CD14-positive monocyte (primary cell): Measurements from ENCODE around the gene SCAPER. TPM values are rescaled to one million over a fixed set of nuclear protein-coding genes. Genes with fewer than 3 reads are reported as not detected.

ENCODE experiments used
- DNase-seq, 3 donors: peaks; one replicate each; pipeline ENCODE4 v3.0.0-alpha.2; 2011 to 2022
- H2AFZ ChIP-seq: 2 replicates; pipeline ENCODE4 v1.6.0; 2012; ENCODE audit warnings: mild to moderate bottlenecking, low read depth, low read length, inconsistent platforms; ENCODE audit not compliant: insufficient read depth, poor library complexity, severe bottlenecking
- H3K27ac ChIP-seq, 2 donors: 1 replicate in 1 of 2; 2 replicates in 1 of 2; pipeline ENCODE4 v1.5.1; 2012 to 2013; ENCODE audit warnings: low read length in 2 of 2, control low read depth in 1 of 2, inconsistent platforms in 1 of 2, low read depth in 1 of 2, mild to moderate bottlenecking in 1 of 2
- H3K27me3 ChIP-seq, 2 donors: one replicate each; pipeline versions ENCODE4 v1.6.0 to v1.6.1; 2011 to 2013; ENCODE audit warnings: low read length in 2 of 2; ENCODE audit not compliant: control insufficient read depth in 2 of 2, insufficient read depth in 2 of 2
- H3K36me3 ChIP-seq, 2 donors: replicated peaks in 1 of 2; 1 replicate in 1 of 2; 2 replicates in 1 of 2; pipeline versions ENCODE4 v1.5.1 to v1.6.1; 2012 to 2013; ENCODE audit warnings: low read length in 2 of 2, control low read depth in 1 of 2, inconsistent platforms in 1 of 2, mild to moderate bottlenecking in 1 of 2; ENCODE audit not compliant: insufficient read depth in 2 of 2, control insufficient read depth in 1 of 2
- H3K4me1 ChIP-seq, 2 donors: 1 replicate in 1 of 2; 2 replicates in 1 of 2; pipeline versions ENCODE4 v1.5.1 to v1.6.1; 2012 to 2013; ENCODE audit warnings: low read length in 2 of 2, control low read depth in 1 of 2, inconsistent platforms in 1 of 2, mild to moderate bottlenecking in 1 of 2, moderate library complexity in 1 of 2; ENCODE audit not compliant: insufficient read depth in 2 of 2, control insufficient read depth in 1 of 2
- H3K4me2 ChIP-seq: replicated peaks from 2 replicates; pipeline ENCODE3; 2012; ENCODE audit warnings: low read length, moderate library complexity, mild to moderate bottlenecking; ENCODE audit not compliant: poor library complexity, severe bottlenecking; ENCODE audit errors: extremely low read depth
- H3K4me3 ChIP-seq, 3 experiments: fragments of 200-600 bp in 1 of 3; sonication (generic) in 1 of 3; replicated peaks in 1 of 3; 1 replicate in 2 of 3; 2 replicates in 1 of 3; pipeline ENCODE4 v1.5.1; 2011 to 2013; ENCODE audit warnings: low read length in 3 of 3, mild to moderate bottlenecking in 3 of 3, control low read depth in 2 of 3, low read depth in 2 of 3, inconsistent platforms in 1 of 3, moderate library complexity in 1 of 3
- H3K79me2 ChIP-seq: 2 replicates; pipeline ENCODE4 v1.6.0; 2012; ENCODE audit warnings: mild to moderate bottlenecking, control low read depth, inconsistent platforms, low read length, moderate library complexity; ENCODE audit not compliant: insufficient read depth
- H3K9ac ChIP-seq: 2 replicates; pipeline ENCODE4 v1.6.0; 2017; ENCODE audit warnings: low read length, mild to moderate bottlenecking; ENCODE audit not compliant: insufficient read depth, poor library complexity, severe bottlenecking
- H3K9me3 ChIP-seq, 2 donors: replicated peaks in 1 of 2; 1 replicate in 1 of 2; 2 replicates in 1 of 2; pipeline versions ENCODE4 v1.5.1 to v1.6.1; 2012 to 2013; ENCODE audit warnings: low read length in 2 of 2, control low read depth in 1 of 2; ENCODE audit not compliant: control insufficient read depth in 1 of 2, insufficient read depth in 1 of 2
- H4K20me1 ChIP-seq: 2 replicates; pipeline ENCODE4 v1.6.0; 2012; ENCODE audit warnings: mild to moderate bottlenecking, low read length, control low read depth, moderate library complexity; ENCODE audit not compliant: insufficient read depth
- H3K27ac Mint-ChIP-seq, 7 donors: one replicate each; pipeline ENCODE4 v1.8.0; 2020; ENCODE audit warnings: mild to moderate bottlenecking in 7 of 7, mixed read lengths in 7 of 7, moderate library complexity in 6 of 7, inconsistent platforms in 2 of 7
- H3K27me3 Mint-ChIP-seq, 3 donors: one replicate each; pipeline ENCODE4 v1.8.0; 2021 to 2022; ENCODE audit warnings: low read depth in 3 of 3, mild to moderate bottlenecking in 3 of 3, mixed read lengths in 3 of 3, moderate library complexity in 3 of 3, inconsistent platforms in 1 of 3
- H3K36me3 Mint-ChIP-seq, 2 donors: one replicate each; pipeline ENCODE4 v1.8.0; 2020; ENCODE audit warnings: mixed read lengths in 2 of 2, inconsistent platforms in 1 of 2, mild to moderate bottlenecking in 1 of 2
- H3K4me1 Mint-ChIP-seq: one replicate; pipeline ENCODE4 v1.8.0; 2020; ENCODE audit warnings: mild to moderate bottlenecking, mixed read lengths
- H3K4me3 Mint-ChIP-seq, 2 donors: one replicate each; pipeline ENCODE4 v1.8.0; 2020; ENCODE audit warnings: mild to moderate bottlenecking in 2 of 2, mixed read lengths in 2 of 2, moderate library complexity in 1 of 2
- H3K9me3 Mint-ChIP-seq, 7 donors: one replicate each; pipeline ENCODE4 v1.8.0; 2020 to 2022; ENCODE audit warnings: mixed read lengths in 7 of 7, mild to moderate bottlenecking in 6 of 7, moderate library complexity in 6 of 7, inconsistent platforms in 2 of 7
- WGBS: methylation state at CpG from one replicate; pipeline ENCODE4 v1.1.5; 2013; ENCODE audit warnings: missing lambda C conversion rate; ENCODE audit not compliant: insufficient coverage; 5-methylcytosine and 5-hydroxymethylcytosine counted together
- intact Hi-C, 2 donors: fragments of 100-400 bp; cut with micrococcal nuclease; formaldehyde crosslinking; loops; one replicate each; pipeline versions ENCODE4 v1.15.0 to v1.15.1; 2023
- polyA plus RNA-seq, 3 donors: library from polyadenylated mRNA; depleted of rRNA in 1 of 3; unstranded in 2 of 3; stranded (reverse) in 1 of 3; fragments of 300-500 nt in 2 of 3; fragments of >200 nt in 1 of 3; fragmentation: Illumina TruSeq in 2 of 3; gene quantifications; 1 replicate in 2 of 3; 2 replicates in 1 of 3; pipeline ENCODE4 v1.2.3, GENCODE V29; 2012 to 2021
- TF ChIP-seq, protein P1 (sequence below): fragments of 200-600 bp; IDR thresholded peaks from one replicate; pipeline ENCODE4 v1.8.0; 2022; ENCODE audit warnings: antibody characterized with exemption, mild to moderate bottlenecking

Gene SCAPER
- polyA plus RNA-seq, 3 donors, result 2.5 to 5.4 (median 4.2) TPM

GRCh38 chr15:76501726-76502125, 403.4 kb downstream of the SCAPER start:
- Histone ChIP-seq H3K79me2 (no peaks in the 10 kb centered on the region), H3K9me3 (no peaks in the 10 kb centered on the region), H3K36me3 (peaks cover 0 to 6% of the 10 kb centered on the region in 2 donors), H3K27ac (no peak overlapping the region), H2AFZ (no peak overlapping the region), H3K4me3 (no peak overlapping the region), H4K20me1 (no peaks in the 10 kb centered on the region), H3K9ac (no peak overlapping the region), H3K4me1 (no peaks in the 10 kb centered on the region), H3K4me2 (no peak overlapping the region), H3K27me3 (no peaks in the 10 kb centered on the region)
- Mint-ChIP-seq H3K36me3 (peaks cover 8 to 10% of the 10 kb centered on the region in 2 donors), H3K9me3 (peaks cover 0 to 2% (median 0%) of the 10 kb centered on the region in 7 donors), H3K4me3 (no peak overlapping the region), H3K27me3 (no peaks in the 10 kb centered on the region), H3K4me1 (no peaks in the 10 kb centered on the region), H3K27ac (no peak overlapping the region)
- DNase-seq, result no peak
- WGBS, result 100% methylated on average over 1 of the region's 1 CpG
- intact Hi-C loops, result no loop called here
- TF ChIP-seq, protein P1, sequence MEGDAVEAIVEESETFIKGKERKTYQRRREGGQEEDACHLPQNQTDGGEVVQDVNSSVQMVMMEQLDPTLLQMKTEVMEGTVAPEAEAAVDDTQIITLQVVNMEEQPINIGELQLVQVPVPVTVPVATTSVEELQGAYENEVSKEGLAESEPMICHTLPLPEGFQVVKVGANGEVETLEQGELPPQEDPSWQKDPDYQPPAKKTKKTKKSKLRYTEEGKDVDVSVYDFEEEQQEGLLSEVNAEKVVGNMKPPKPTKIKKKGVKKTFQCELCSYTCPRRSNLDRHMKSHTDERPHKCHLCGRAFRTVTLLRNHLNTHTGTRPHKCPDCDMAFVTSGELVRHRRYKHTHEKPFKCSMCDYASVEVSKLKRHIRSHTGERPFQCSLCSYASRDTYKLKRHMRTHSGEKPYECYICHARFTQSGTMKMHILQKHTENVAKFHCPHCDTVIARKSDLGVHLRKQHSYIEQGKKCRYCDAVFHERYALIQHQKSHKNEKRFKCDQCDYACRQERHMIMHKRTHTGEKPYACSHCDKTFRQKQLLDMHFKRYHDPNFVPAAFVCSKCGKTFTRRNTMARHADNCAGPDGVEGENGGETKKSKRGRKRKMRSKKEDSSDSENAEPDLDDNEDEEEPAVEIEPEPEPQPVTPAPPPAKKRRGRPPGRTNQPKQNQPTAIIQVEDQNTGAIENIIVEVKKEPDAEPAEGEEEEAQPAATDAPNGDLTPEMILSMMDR, result no peak

DNA sequence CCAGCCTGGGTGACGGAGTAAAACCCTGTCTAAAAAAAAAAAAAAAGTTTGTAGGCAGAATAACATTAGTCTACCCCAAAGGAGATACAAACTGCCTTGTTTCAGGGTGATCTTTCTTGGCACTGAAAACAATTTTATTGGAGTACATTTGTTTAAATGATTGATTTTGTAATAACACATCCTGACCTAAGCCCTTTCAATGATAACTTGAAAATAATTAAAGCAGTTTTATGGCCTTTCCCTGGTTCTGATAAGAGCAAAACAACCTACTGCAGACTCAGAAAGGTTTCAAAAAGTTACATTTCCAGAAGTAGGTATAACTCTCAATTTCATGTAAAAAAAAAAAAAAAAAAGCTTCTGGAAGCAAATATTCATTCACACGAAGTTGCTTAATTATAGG, 404.1 kb downstream of the SCAPER start:
- H3K4me3 ChIP-seq, result no peak overlapping the region
- no peak overlapping the region for H3K4me2 ChIP-seq
- WGBS, result no CpG with 5 or more reads among the region's 2 CpGs
- H3K9me3 Mint-ChIP-seq, result peaks cover 0 to 2% (median 0%) of the 10 kb centered on the region in 7 donors
- H3K9ac ChIP-seq, result no peak overlapping the region
- H3K36me3 Mint-ChIP-seq, result peaks cover 8 to 10% of the 10 kb centered on the region in 2 donors
- H3K27ac Mint-ChIP-seq, result no peak overlapping the region
- TF ChIP-seq, protein P1, result no peak
- no peaks in the 10 kb centered on the region for H3K4me1 ChIP-seq
- H3K79me2 ChIP-seq, result no peaks in the 10 kb centered on the region
- H3K36me3 ChIP-seq, result peaks cover 0 to 6% of the 10 kb centered on the region in 2 donors
- H3K27ac ChIP-seq, result no peak overlapping the region
- intact Hi-C loops, result no loop called here
- H3K9me3 ChIP-seq, result no peaks in the 10 kb centered on the region
- DNase-seq, result no peak
- H2AFZ ChIP-seq, result no peak overlapping the region
- H3K4me1 Mint-ChIP-seq, result no peaks in the 10 kb centered on the region
- H3K4me3 Mint-ChIP-seq, result no peak overlapping the region
- H3K27me3 ChIP-seq, result no peaks in the 10 kb centered on the region
- no peaks in the 10 kb centered on the region for H3K27me3 Mint-ChIP-seq
- H4K20me1 ChIP-seq, result no peaks in the 10 kb centered on the region
